GM23248 (cell line): ENCODE measurements around the gene DENND1A. TPM values are rescaled to one million over a fixed set of nuclear protein-coding genes. Genes with fewer than 3 reads are reported as not detected.

Source experiments
- DNase-seq: peaks from one replicate; pipeline ENCODE4 v3.0.0-alpha.2; 2015
- H2AFZ ChIP-seq: fragments of 200-600 bp; sonication (generic); 2 replicates; pipeline ENCODE4 v1.6.1; 2016; ENCODE audit warnings: antibody characterized with exemption
- H3F3A ChIP-seq: fragments of 200-600 bp; sonication (generic); 2 replicates; pipeline ENCODE4 v1.6.1; 2016; ENCODE audit warnings: mild to moderate bottlenecking, antibody characterized with exemption, mixed run types; ENCODE audit not compliant: insufficient read depth
- H3K27ac ChIP-seq: fragments of 200-600 bp; sonication (generic); 2 replicates; pipeline ENCODE4 v1.5.1; 2016; ENCODE audit warnings: mild to moderate bottlenecking
- H3K27me3 ChIP-seq: fragments of 200-600 bp; sonication (generic); replicated peaks from 2 replicates; pipeline ENCODE4 v1.6.1; 2016; ENCODE audit warnings: mild to moderate bottlenecking; ENCODE audit not compliant: insufficient read depth
- H3K36me3 ChIP-seq: fragments of 200-600 bp; sonication (generic); 2 replicates; pipeline ENCODE4 v1.6.1; 2016; ENCODE audit warnings: low read depth, mild to moderate bottlenecking
- H3K4me1 ChIP-seq: fragments of 200-600 bp; sonication (generic); 2 replicates; pipeline ENCODE4 v1.6.1; 2016; ENCODE audit warnings: mild to moderate bottlenecking; ENCODE audit not compliant: insufficient read depth
- H3K4me2 ChIP-seq: fragments of 200-600 bp; sonication (generic); one replicate; pipeline ENCODE4 v1.6.1; 2016; ENCODE audit warnings: mild to moderate bottlenecking; ENCODE audit not compliant: unreplicated experiment
- H3K4me3 ChIP-seq: fragments of 200-600 bp; sonication (generic); 2 replicates; pipeline ENCODE4 v1.5.1; 2016; ENCODE audit warnings: mild to moderate bottlenecking
- H3K79me2 ChIP-seq: fragments of 200-600 bp; sonication (generic); 2 replicates; pipeline ENCODE4 v1.6.1; 2016; ENCODE audit warnings: mild to moderate bottlenecking; ENCODE audit not compliant: insufficient read depth
- H3K9ac ChIP-seq: fragments of 200-600 bp; sonication (generic); 2 replicates; pipeline ENCODE4 v1.6.1; 2016; ENCODE audit warnings: mild to moderate bottlenecking
- H3K9me2 ChIP-seq: fragments of 200-600 bp; sonication (generic); 2 replicates; pipeline ENCODE4 v1.6.1; 2016; ENCODE audit warnings: mixed run types, mild to moderate bottlenecking, moderate library complexity; ENCODE audit not compliant: insufficient read depth
- H3K9me3 ChIP-seq: fragments of 200-600 bp; sonication (generic); one replicate; pipeline ENCODE4 v1.6.1; 2017; ENCODE audit warnings: low read depth
- H4K20me1 ChIP-seq: fragments of 200-600 bp; sonication (generic); 2 replicates; pipeline ENCODE4 v1.6.0; 2016; ENCODE audit not compliant: insufficient read depth
- EZH2 ChIP-seq: fragments of 200-600 bp; sonication (generic); IDR thresholded peaks from 2 replicates; pipeline ENCODE4 v1.6.1; 2018; ENCODE audit warnings: antibody characterized with exemption, mild to moderate bottlenecking; ENCODE audit not compliant: insufficient read depth, poor library complexity, severe bottlenecking
- EZH2phosphoT487 ChIP-seq: fragments of 200-600 bp; sonication (generic); IDR thresholded peaks from 2 replicates; pipeline ENCODE4 v1.6.1; 2018; ENCODE audit warnings: antibody characterized with exemption, moderate library complexity, mild to moderate bottlenecking, low read depth; ENCODE audit not compliant: insufficient read depth
- WGBS, 2 experiments: methylation state at CpG; one replicate each; pipeline ENCODE4 v1.1.6; 2015 to 2017; ENCODE audit warnings: low lambda C conversion rate in 2 of 2, low coverage in 1 of 2; ENCODE audit errors: missing lambda C conversion rate in 2 of 2; 5-methylcytosine and 5-hydroxymethylcytosine counted together
- in situ Hi-C: fragments of 300-500 bp; cut with MboI; formaldehyde crosslinking; loops from 2 replicates; pipeline ENCODE4 v1.15.0; 2020
- polyA plus RNA-seq: library from polyadenylated mRNA; unstranded; fragments of >200 nt; fragmentation: Nextera tagmentation; extraction: Ambion mirVana; gene quantifications from 2 replicates; pipeline ENCODE4 v1.2.1, GENCODE V29; 2016
- total RNA-seq: library from RNA; depleted of rRNA; stranded (reverse); fragments of >200 nt; shearing (Covaris generic); gene quantifications from 2 replicates; pipeline ENCODE4 v1.2.3, GENCODE V29; 2014

DENND1A gene
- total and polyA plus RNA-seq, 2 experiments from 2014 or later: 13.2 to 16.4 TPM

- Histone ChIP-seq H3K4me2 (no peak overlapping the region), H3K4me3 (no peak overlapping the region), H4K20me1 (no peaks in the 10 kb centered on the region), H3K27me3 (no peaks in the 10 kb centered on the region), H3K36me3 (no peaks in the 10 kb centered on the region), H3K27ac (no peak overlapping the region), H3K9me2 (no peaks in the 10 kb centered on the region), H3F3A (no peaks in the 10 kb centered on the region), H3K9ac (no peak overlapping the region), H3K79me2 (no peaks in the 10 kb centered on the region), H3K4me1 (no peaks in the 10 kb centered on the region; the same call in 1 of the 2 replicates), H3K9me3 (no peaks in the 10 kb centered on the region), H2AFZ (no peak overlapping the region)
- TF ChIP-seq EZH2phosphoT487 (no peak), EZH2 (no peak)
- in situ Hi-C loops: no loop called here
- DNase-seq: no peak
- WGBS, 2 experiments: 89 to 92% methylated on average over 9 to 10 of the region's 10 CpGs
Observed at GRCh38 chr9:123389070-123389469, 540.9 kb downstream of the DENND1A start.

- Histone ChIP-seq H3K9me3 (no peaks in the 10 kb centered on the region), H3K27ac (no peak overlapping the region), H3K4me2 (no peak overlapping the region), H3F3A (no peaks in the 10 kb centered on the region), H3K27me3 (no peaks in the 10 kb centered on the region), H3K79me2 (no peaks in the 10 kb centered on the region), H4K20me1 (no peaks in the 10 kb centered on the region), H3K4me1 (no peaks in the 10 kb centered on the region; the same call in 1 of the 2 replicates), H3K9me2 (no peaks in the 10 kb centered on the region), H2AFZ (0 out of 2 replicates have a peak overlapping the region, but pooled peaks have one; percentile 19), H3K4me3 (no peak overlapping the region), H3K9ac (no peak overlapping the region), H3K36me3 (no peaks in the 10 kb centered on the region)
- peak; percentile 53 for DNase-seq
- in situ Hi-C loops: no loop called here
- TF ChIP-seq EZH2phosphoT487: no peak
- TF ChIP-seq EZH2: no peak
- WGBS, 2 experiments: 22 to 28% methylated on average over 14 of the region's 14 CpGs
Observed at GRCh38 chr9:123387686-123388085, 542.2 kb downstream of the DENND1A start.

DNA sequence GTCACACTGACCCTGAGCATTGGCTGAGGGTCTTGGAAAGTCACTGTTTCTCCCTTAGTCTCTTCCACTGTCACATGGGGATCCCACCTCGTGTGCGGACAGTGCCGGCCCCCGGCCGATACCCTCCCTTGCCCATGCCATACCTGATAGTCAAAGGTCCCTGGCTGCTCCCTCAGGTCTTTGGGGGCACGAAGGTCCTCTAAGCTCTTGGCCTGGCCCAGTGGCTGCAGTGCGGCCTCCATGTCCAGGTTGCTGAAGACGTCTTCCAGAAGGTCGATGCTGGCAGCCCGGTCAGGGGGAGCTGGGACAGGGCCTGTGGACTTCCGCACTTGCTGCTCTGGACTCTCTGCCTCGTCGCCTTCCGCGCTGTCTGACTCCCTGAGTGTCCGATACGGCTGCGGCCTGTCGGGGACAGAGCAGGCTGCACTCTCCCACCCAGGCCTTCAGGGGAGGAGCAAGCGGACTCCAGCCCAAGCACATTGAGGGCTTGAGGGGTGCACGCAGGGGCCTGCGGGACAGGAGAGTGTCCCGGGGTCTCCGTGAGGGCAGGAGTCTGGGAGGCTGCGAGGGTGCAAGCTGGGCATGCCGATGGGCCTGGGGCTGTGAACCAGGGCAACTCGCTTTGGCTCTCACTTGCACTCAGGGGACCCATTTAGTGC lies 546.3 kb downstream of the DENND1A start:
- Histone ChIP-seq H3K9ac (no peak overlapping the region), H3K9me2 (no peaks in the 10 kb centered on the region), H3K4me3 (no peak overlapping the region), H3K36me3 (no peaks in the 10 kb centered on the region), H3K27me3 (no peaks in the 10 kb centered on the region), H3K79me2 (no peaks in the 10 kb centered on the region), H3K27ac (no peak overlapping the region), H3K9me3 (no peaks in the 10 kb centered on the region), H3F3A (no peaks in the 10 kb centered on the region), H4K20me1 (no peaks in the 10 kb centered on the region), H3K4me2 (no peak overlapping the region), H2AFZ (no peak overlapping the region), H3K4me1 (no peaks in the 10 kb centered on the region; the same call in 1 of the 2 replicates)
- no peak for DNase-seq
- in situ Hi-C loops: no loop called here
- TF ChIP-seq EZH2phosphoT487: no peak
- TF ChIP-seq EZH2: no peak
- WGBS, 2 experiments: 87 to 94% methylated on average over 25 to 27 of the region's 27 CpGs

GRCh38 chr9:123382653-123383511 lies 547.0 kb downstream of the DENND1A start:
- no peak for DNase-seq
- no peaks in the 10 kb centered on the region for H3K79me2 ChIP-seq
- WGBS, 2 experiments: 84 to 86% methylated on average over 26 to 27 of the region's 27 CpGs
- no peak overlapping the region for H3K4me3 ChIP-seq
- H3K27ac ChIP-seq: no peak overlapping the region
- H3K4me1 ChIP-seq: no peaks in the 10 kb centered on the region
- H2AFZ ChIP-seq: no peak overlapping the region
- H3K4me2 ChIP-seq: no peak overlapping the region
- no peaks in the 10 kb centered on the region for H3K9me2 ChIP-seq
- H4K20me1 ChIP-seq: no peaks in the 10 kb centered on the region
- no peaks in the 10 kb centered on the region for H3K9me3 ChIP-seq
- H3K9ac ChIP-seq: no peak overlapping the region
- H3K27me3 ChIP-seq: no peaks in the 10 kb centered on the region
- H3K36me3 ChIP-seq: no peaks in the 10 kb centered on the region
- in situ Hi-C loops: no loop called here
- TF ChIP-seq EZH2 (no peak), EZH2phosphoT487 (no peak)
- no peaks in the 10 kb centered on the region for H3F3A ChIP-seq
